Endothelial cell (in vitro differentiated cells): ENCODE data around the gene CACNA1C. TPM values are rescaled to one million over a fixed set of nuclear protein-coding genes. Genes with fewer than 3 reads are reported as not detected.

Source experiments
- DNase-seq: peaks from one replicate; pipeline ENCODE4 v3.0.0; 2021; ENCODE audit warnings: low spot score
- H3K27ac Mint-ChIP-seq: one replicate; pipeline ENCODE4 v1.8.0; 2021; ENCODE audit warnings: mixed read lengths, inconsistent platforms; ENCODE audit not compliant: unreplicated experiment
- H3K27me3 Mint-ChIP-seq: one replicate; pipeline ENCODE4 v1.8.0; 2021; ENCODE audit warnings: mild to moderate bottlenecking, moderate library complexity, mixed read lengths, inconsistent platforms; ENCODE audit not compliant: unreplicated experiment
- H3K36me3 Mint-ChIP-seq: one replicate; pipeline ENCODE4 v1.8.0; 2021; ENCODE audit warnings: mild to moderate bottlenecking, low read depth, mixed read lengths, inconsistent platforms; ENCODE audit not compliant: unreplicated experiment
- H3K4me1 Mint-ChIP-seq: one replicate; pipeline ENCODE4 v1.8.0; 2021; ENCODE audit warnings: mild to moderate bottlenecking, mixed read lengths, inconsistent platforms; ENCODE audit not compliant: unreplicated experiment
- H3K4me3 Mint-ChIP-seq: one replicate; pipeline ENCODE4 v1.8.0; 2021; ENCODE audit warnings: mild to moderate bottlenecking, mixed read lengths, inconsistent platforms; ENCODE audit not compliant: unreplicated experiment
- H3K9me3 Mint-ChIP-seq: one replicate; pipeline ENCODE4 v1.8.0; 2021; ENCODE audit warnings: mixed read lengths, inconsistent platforms; ENCODE audit not compliant: unreplicated experiment
- total RNA-seq: library from RNA; stranded (reverse); fragmentation: NEBNext Ultra II Directional; extraction: Animal tissue kit (Norgen Biotek cat#: 25700); gene quantifications from one replicate; pipeline ENCODE4 v1.2.1, GENCODE V29; 2021; ENCODE audit not compliant: unreplicated experiment
- TF ChIP-seq, protein P1 (sequence below): fragments of 200-600 bp; sonication (generic); IDR thresholded peaks from one replicate; pipeline ENCODE4 v1.5.0; 2021; ENCODE audit warnings: antibody characterized with exemption; ENCODE audit not compliant: unreplicated experiment

CACNA1C gene
- total RNA-seq, 1 donor from 2014 or later: 11.1 TPM

DNA sequence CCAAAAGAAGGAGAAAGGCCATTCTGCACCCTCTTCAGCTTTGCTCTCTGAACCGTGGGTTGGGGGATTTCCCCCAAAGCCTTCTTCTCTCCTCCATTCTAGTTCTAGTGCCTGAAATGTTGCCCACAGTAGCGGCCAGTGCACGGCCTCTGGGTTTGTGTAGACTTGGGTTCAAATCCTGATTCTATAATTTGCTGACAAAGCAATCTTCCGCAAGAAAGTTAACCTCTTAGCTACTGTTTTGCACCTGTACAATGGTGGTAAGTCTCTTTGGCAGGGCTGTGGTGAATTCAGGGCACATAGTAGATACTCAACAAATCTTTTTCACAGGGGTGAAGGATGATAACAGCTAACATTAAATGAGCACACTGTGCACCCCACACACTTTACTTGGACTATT, 5.8 kb upstream of the CACNA1C start:
- H3K9me3 Mint-ChIP-seq: no peaks in the 10 kb centered on the region
- no peak for DNase-seq
- H3K27ac Mint-ChIP-seq: no peak overlapping the region
- peaks cover 8% of the 10 kb centered on the region for H3K27me3 Mint-ChIP-seq
- TF ChIP-seq, protein P1, sequence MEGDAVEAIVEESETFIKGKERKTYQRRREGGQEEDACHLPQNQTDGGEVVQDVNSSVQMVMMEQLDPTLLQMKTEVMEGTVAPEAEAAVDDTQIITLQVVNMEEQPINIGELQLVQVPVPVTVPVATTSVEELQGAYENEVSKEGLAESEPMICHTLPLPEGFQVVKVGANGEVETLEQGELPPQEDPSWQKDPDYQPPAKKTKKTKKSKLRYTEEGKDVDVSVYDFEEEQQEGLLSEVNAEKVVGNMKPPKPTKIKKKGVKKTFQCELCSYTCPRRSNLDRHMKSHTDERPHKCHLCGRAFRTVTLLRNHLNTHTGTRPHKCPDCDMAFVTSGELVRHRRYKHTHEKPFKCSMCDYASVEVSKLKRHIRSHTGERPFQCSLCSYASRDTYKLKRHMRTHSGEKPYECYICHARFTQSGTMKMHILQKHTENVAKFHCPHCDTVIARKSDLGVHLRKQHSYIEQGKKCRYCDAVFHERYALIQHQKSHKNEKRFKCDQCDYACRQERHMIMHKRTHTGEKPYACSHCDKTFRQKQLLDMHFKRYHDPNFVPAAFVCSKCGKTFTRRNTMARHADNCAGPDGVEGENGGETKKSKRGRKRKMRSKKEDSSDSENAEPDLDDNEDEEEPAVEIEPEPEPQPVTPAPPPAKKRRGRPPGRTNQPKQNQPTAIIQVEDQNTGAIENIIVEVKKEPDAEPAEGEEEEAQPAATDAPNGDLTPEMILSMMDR: no peak
- H3K4me3 Mint-ChIP-seq: no peak overlapping the region
- H3K4me1 Mint-ChIP-seq: peaks cover 10% of the 10 kb centered on the region
- no peaks in the 10 kb centered on the region for H3K36me3 Mint-ChIP-seq

DNA sequence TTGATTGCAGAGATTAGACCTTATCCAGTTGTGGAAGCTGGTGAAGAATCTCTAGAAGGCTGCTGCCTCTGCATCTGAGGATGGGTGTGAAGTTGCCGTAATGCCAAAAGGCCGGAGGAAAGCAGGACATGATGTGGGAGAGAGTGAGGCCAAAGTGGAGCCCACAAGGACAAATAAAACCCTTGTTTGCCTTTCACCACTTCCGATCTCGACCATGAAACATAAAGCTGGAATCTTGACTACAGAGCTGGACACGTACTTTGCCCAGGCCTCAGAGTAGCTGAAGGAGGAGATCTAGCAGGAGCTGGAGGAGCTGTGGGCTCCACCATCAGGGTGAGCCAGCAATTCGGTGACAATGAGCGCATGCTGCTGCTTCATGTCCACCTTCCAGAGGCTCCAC, 5.0 kb upstream of the CACNA1C start:
- no peak overlapping the region for H3K4me3 Mint-ChIP-seq
- H3K27me3 Mint-ChIP-seq: peaks cover 8% of the 10 kb centered on the region
- TF ChIP-seq, protein P1: no peak
- H3K4me1 Mint-ChIP-seq: peaks cover 10% of the 10 kb centered on the region
- no peak for DNase-seq
- H3K36me3 Mint-ChIP-seq: no peaks in the 10 kb centered on the region
- no peaks in the 10 kb centered on the region for H3K9me3 Mint-ChIP-seq
- no peak overlapping the region for H3K27ac Mint-ChIP-seq

DNA sequence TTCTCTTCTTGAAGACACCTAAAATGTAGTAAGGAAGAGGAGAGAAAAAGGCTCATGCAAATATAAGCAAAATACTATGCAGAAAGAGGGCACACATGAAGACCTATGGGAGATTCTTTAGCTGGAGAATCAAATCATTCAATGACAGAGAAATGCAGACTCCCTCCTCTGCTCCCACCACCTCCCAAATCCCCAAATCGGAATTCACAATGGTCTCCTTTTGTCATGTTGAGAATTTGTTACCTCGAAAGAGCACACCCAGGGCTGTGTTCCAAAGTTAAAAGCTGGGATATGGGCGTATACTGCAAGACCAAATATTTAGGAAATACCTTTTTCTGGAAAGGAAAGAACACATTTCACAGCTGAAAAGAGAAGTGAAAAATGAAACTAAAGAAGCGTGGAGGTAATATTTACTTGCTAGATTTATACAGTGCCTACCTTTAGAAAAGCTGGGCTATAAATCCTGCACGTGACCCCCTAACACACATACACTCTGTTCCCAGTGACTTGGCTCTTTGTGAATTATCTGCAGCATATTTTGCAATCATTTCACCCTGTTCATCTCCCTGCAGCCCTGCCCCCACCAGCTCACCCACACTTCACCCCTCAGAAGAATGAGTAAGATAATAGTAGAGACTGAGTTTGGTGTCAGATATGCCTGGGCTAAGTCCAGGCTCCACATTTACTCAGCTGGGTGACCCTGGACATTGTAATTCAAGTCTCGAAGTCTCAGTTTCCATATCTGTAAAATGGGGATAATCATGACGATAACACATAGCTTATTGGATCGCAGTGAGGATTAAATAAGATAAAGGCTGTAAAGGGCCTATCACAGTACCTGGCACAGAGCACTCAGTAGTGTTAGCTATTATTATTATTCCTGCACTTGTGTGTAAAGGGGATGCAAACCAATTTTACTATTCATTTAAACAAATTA, 2.9 kb upstream of the CACNA1C start:
- Mint-ChIP-seq H3K4me3 (no peak overlapping the region), H3K4me1 (peaks cover 15% of the 10 kb centered on the region), H3K27ac (no peak overlapping the region), H3K36me3 (peaks cover 5% of the 10 kb centered on the region), H3K27me3 (peaks cover 11% of the 10 kb centered on the region), H3K9me3 (no peaks in the 10 kb centered on the region)
- DNase-seq: no peak
- TF ChIP-seq, protein P1: no peak

DNA sequence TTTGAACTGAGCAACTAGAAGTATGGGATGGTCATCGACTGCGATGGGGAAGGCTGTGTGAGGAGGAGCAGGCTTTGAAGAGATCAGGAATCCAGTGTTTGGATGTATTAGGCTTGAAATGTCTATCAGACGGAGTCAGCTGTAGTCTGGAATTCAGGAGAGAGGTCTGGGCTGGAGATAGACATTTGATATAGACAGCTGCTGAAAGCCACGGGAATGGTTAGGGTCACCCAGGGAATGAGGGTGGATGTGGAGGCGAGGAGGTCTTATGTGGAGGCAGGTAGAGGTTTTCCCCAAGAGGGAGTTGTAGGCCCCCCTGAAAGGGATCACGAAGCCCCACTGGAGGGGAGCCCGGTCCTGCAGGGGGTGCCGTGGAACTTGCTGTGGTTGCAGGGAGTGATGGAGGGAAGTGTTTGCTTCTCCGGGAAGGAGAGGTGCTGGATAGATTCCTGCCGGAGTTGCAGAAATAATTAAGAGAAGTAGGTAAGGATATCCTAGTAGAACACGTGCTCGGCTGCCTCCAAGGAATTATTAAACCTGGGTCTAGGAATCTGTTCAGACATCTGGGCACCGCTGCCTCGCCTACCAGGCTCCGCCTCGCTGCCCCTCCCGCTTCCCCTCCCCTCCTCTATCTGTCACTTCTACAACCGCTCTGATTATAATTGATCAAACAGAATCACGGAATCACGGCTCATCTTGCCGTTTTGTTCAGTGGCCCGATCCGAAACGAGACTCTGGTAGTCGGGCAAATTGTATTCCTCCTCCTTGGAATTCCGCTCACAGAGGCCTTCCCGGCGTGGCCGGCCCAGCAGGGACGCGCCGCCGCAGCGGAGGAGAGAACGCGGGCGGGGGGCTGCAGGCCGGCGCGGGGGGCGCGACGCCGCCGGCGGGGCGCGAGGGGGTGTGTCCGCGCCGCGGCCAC, 826 bp upstream of the CACNA1C start:
- H3K27ac Mint-ChIP-seq: no peak overlapping the region
- peak; percentile 15 for DNase-seq
- peak overlapping the region; percentile 86 for H3K4me3 Mint-ChIP-seq
- H3K36me3 Mint-ChIP-seq: peaks cover 5% of the 10 kb centered on the region
- TF ChIP-seq, protein P1: no peak
- peaks cover 18% of the 10 kb centered on the region for H3K27me3 Mint-ChIP-seq
- H3K4me1 Mint-ChIP-seq: peaks cover 17% of the 10 kb centered on the region
- H3K9me3 Mint-ChIP-seq: no peaks in the 10 kb centered on the region
